GM10266 (cell line): ENCODE results near the gene NFX1.
"Not testable (repeated sequence)": the region's sequence is repeated elsewhere in the genome, so short reads cannot be mapped to it uniquely, and the experiment has no call there.

Experiments
- DNase-seq: peaks from one replicate; pipeline ENCODE4 v3.0.0; 2012; ENCODE audit errors: extremely low spot score
- CTCF ChIP-seq: IDR thresholded peaks from 2 replicates; pipeline ENCODE4 v1.5.1; 2012; ENCODE audit warnings: mild to moderate bottlenecking, low read depth; ENCODE audit not compliant: control insufficient read depth, insufficient read depth; ENCODE audit errors: missing control alignments

NFX1 gene

GRCh38 chr9:33307067-33307466 is 16.8 kb downstream of the NFX1 start:
- no peak for TF ChIP-seq CTCF
- no peak for DNase-seq

- no peak for DNase-seq
- TF ChIP-seq CTCF = no peak
Observed at GRCh38 chr9:33309903-33310302, 19.6 kb downstream of the NFX1 start.

- TF ChIP-seq CTCF = no peak
- no peak for DNase-seq
Observed at GRCh38 chr9:33310748-33311147, 20.4 kb downstream of the NFX1 start.

- TF ChIP-seq CTCF = no peak
- no peak for DNase-seq
Observed at GRCh38 chr9:33311953-33312352, 21.6 kb downstream of the NFX1 start.

GRCh38 chr9:33315371-33315770 is 25.1 kb downstream of the NFX1 start:
- no peak for TF ChIP-seq CTCF
- DNase-seq = no peak

- DNase-seq = not testable (repeated sequence)
Observed at GRCh38 chr9:33317136-33317535, 26.8 kb downstream of the NFX1 start.

GRCh38 chr9:33318225-33318624 is 27.9 kb downstream of the NFX1 start:
- TF ChIP-seq CTCF = no peak
- no peak for DNase-seq

- no peak for DNase-seq
- no peak for TF ChIP-seq CTCF
Observed at GRCh38 chr9:33318781-33319180, 28.5 kb downstream of the NFX1 start.
